ENCODE results near the gene SIGLEC1. TPM values are rescaled to one million over a fixed set of nuclear protein-coding genes. Genes with fewer than 3 reads are reported as not detected.

The SIGLEC1 gene
- total and polyA plus RNA-seq, 2 of the 4 experiments (the other 2 are of a cell fraction), result not detected

GRCh38 chr20:3680701-3681351 lies 31.6 kb downstream of the SIGLEC1 start:
- no peaks in the 10 kb centered on the region for H3K9me3 ChIP-seq (ENCODE audit: control insufficient read depth, insufficient read depth, low read length)
- in situ Hi-C loops (cut with MboI; ENCODE audit: low sequenced_read_pairs) (no loop called here), dilution Hi-C loops (cut with HindIII; ENCODE audit: low sequenced_read_pairs, unreplicated experiment) (no loop called here), intact Hi-C loops (cut with micrococcal nuclease) (no loop called here)
- 0 out of 2 replicates have a peak overlapping the region, but pooled peaks have one; percentile 62 for H4K91ac ChIP-seq (ENCODE audit: insufficient read depth, low read depth, low read length)
- no peak overlapping the region for H2BK120ac ChIP-seq (ENCODE audit: low read depth, low read length)
- no peak overlapping the region for H3K14ac ChIP-seq (replicated peaks; ENCODE audit: low read depth, low read length)
- H2BK15ac ChIP-seq (ENCODE audit: low read depth, low read length), result no peak overlapping the region
- no peak for TF ChIP-seq BHLHE40 (IDR thresholded peaks at IDR 0.05; ENCODE audit: low read depth, low read length)
- no peak for TF ChIP-seq RCOR1 (IDR thresholded peaks at IDR 0.05; ENCODE audit: insufficient replicate concordance, low read length)
- TF ChIP-seq CEBPB (IDR thresholded peaks at IDR 0.05; ENCODE audit: low read depth, low read length), result no peak
- TF ChIP-seq RAD21 (IDR thresholded peaks at IDR 0.05; ENCODE audit: low read length), result no peak
- TF ChIP-seq ELK1 (IDR thresholded peaks at IDR 0.05; ENCODE audit: borderline replicate concordance, low read depth, low read length), result no peak
- TF ChIP-seq POLR2A (IDR thresholded peaks at IDR 0.05; ENCODE audit: low read depth, low read length), result no peak
- TF ChIP-seq CHD1 (IDR thresholded peaks at IDR 0.05; ENCODE audit: low read depth, low read length), result no peak
- TF ChIP-seq FOS (IDR thresholded peaks at IDR 0.05; ENCODE audit: low read depth, low read length), result no peak
- TF ChIP-seq MXI1 (IDR thresholded peaks at IDR 0.05; ENCODE audit: borderline replicate concordance, low read depth, low read length), result no peak
- H3K4me3 ChIP-seq (ENCODE audit: insufficient read depth, low read depth, low read length), result no peak overlapping the region
- 76% methylated on average over 3 of the region's 15 CpGs; no CpG with 5 or more reads in 1 of the 2 experiments for WGBS, 2 experiments (ENCODE audit: extremely low coverage in 2 of 2, insufficient read length in 1 of 2)
- H2AFZ ChIP-seq (replicated peaks; ENCODE audit: low read length, poor library complexity), result peak overlapping the region; percentile 77
- peaks cover 5% of the 10 kb centered on the region; the same call in 1 of the 2 replicates for H3K27me3 ChIP-seq (ENCODE audit: control insufficient read depth, insufficient read depth, low read length)
- H3K4me2 ChIP-seq (ENCODE audit: low read depth, low read length), result peak overlapping the region; percentile 10; the same call in 1 of the 2 replicates
- H2AK9ac ChIP-seq (replicated peaks; ENCODE audit: low read depth, low read length, poor library complexity), result peak overlapping the region; percentile 11
- peak overlapping the region; percentile 4; the same call in 1 of the 2 replicates for H3K23ac ChIP-seq (ENCODE audit: low read depth, low read length)
- H3K56ac ChIP-seq (ENCODE audit: extremely low read depth, insufficient read depth, low read length), result no peak overlapping the region
- H2BK5ac ChIP-seq (ENCODE audit: low read depth, low read length, poor library complexity, severe bottlenecking), result no peak overlapping the region
- 0 out of 2 replicates have a peak overlapping the region, but pooled peaks have one; percentile 40 for H3K4ac ChIP-seq (ENCODE audit: low read depth, low read length)
- no peaks in the 10 kb centered on the region for H3K36me3 ChIP-seq (ENCODE audit: control insufficient read depth, insufficient read depth, low read length)
- DNase-seq, result no peak
- H4K8ac ChIP-seq (ENCODE audit: low read depth in 2 of 2, low read length in 2 of 2), result peak overlapping the region in 1 of 2 experiments; percentile 78; a peak in 1 of 4 replicates
- H3K79me1 ChIP-seq (ENCODE audit: low read depth in 1 of 2, low read length in 2 of 2), result no peaks in the 10 kb centered on the region
- H4K20me1 ChIP-seq (ENCODE audit: insufficient read depth, low read length), result no peaks in the 10 kb centered on the region
- no peak overlapping the region for H3K18ac ChIP-seq (ENCODE audit: low read depth, low read length)
- no peak overlapping the region for H3K27ac ChIP-seq (ENCODE audit: insufficient read depth, low read length)
- no peak for ATAC-seq (ENCODE audit: low read depth)
- peak overlapping the region; percentile 10; the same call in 1 of the 2 replicates for H4K5ac ChIP-seq (ENCODE audit: low read depth, low read length)
- ChIA-PET CTCF (interaction anchor here (0.7 to 0.9 kb wide), 2 partner anchors 20 to 30 kb away, joined by 3 read pairs; no protein-coding TSS in a partner anchor), POLR2A (ENCODE audit: unreplicated experiment) (no interaction called here)
- H2AK5ac ChIP-seq (ENCODE audit: low read depth, low read length), result 0 out of 2 replicates have a peak overlapping the region, but pooled peaks have one; percentile 4
- peaks cover 8% of the 10 kb centered on the region for H3K9me1 ChIP-seq (ENCODE audit: insufficient read depth, low read length)
- BruUV-seq (replicated peaks), result no TSS peak
- no peak overlapping the region for H3K9ac ChIP-seq (ENCODE audit: low read depth, low read length)
- H3K4me1 ChIP-seq (ENCODE audit: control insufficient read depth, insufficient read depth, low read length), result peaks cover 27% of the 10 kb centered on the region
- H2BK20ac ChIP-seq (ENCODE audit: low read depth, low read length), result 0 out of 2 replicates have a peak overlapping the region, but pooled peaks have one; percentile 1

All from IMR-90 (cell line).